Measurements from ENCODE around the gene TRIM64C. TPM values are rescaled to one million over a fixed set of nuclear protein-coding genes. Genes with fewer than 3 reads are reported as not detected.
"Not testable (repeated sequence)": the region's sequence is repeated elsewhere in the genome, so short reads cannot be mapped to it uniquely, and the experiment has no call there.

The TRIM64C gene, protein sequence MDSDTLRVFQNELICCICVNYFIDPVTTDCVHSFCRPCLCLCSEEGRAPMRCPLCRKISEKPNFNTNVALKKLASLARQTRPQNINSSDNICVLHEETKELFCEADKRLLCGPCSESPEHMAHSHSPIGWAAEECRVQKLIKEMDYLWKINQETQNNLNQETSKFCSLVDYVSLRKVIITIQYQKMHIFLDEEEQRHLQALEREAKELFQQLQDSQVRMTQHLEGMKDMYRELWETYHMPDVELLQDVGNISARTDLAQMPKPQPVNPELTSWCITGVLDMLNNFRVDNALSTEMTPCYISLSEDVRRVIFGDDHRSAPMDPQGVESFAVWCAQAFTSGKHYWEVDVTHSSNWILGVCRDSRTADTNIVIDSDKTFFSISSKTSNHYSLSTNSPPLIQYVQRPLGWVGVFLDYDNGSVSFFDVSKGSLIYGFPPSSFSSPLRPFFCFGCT
- polyA plus RNA-seq (2013, experiment 1 of 2): not detected
- not detected for polyA plus RNA-seq (2013, experiment 2 of 2)

DNA sequence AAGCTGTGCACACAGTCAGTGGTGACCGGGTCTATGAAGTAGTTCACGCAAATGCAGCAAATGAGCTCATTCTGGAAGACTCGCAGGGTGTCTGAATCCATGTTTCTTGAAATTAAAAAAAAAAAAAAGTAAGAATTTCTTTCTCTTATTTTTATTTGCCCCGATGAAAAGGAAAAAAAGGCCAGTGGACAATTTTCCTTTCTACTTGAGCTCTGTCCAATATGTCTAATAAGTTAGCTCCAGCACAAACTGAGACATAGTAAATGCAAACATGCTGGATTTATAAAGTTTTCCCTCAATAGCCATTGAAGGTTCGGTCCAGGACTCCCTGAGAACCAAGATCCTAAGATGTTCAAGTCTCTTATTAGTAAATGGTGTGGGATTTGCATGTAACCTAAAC lies at the start of gene TRIM64C:
TRIM64C (minus strand) TSS at position 101 of the 400 bp plus-strand sequence; CDS start at position 101, 0 bp downstream.
- not testable (repeated sequence) for H2BK15ac ChIP-seq (ENCODE audit: low read depth, poor library complexity, severe bottlenecking); H3K27ac ChIP-seq (ENCODE audit: low read length, poor library complexity, severe bottlenecking); H2AFZ ChIP-seq (ENCODE audit: low read depth, low read length); H3K27me3 ChIP-seq (ENCODE audit: control insufficient read depth in 1 of 2, insufficient read depth in 1 of 2, low read length in 2 of 2); H3K36me3 ChIP-seq (ENCODE audit: control insufficient read depth in 1 of 2, insufficient read depth in 2 of 2, low read depth in 1 of 2, low read length in 2 of 2); H2BK120ac ChIP-seq (ENCODE audit: low read depth, low read length); H3K18ac ChIP-seq (ENCODE audit: low read depth in 1 of 2, low read length in 2 of 2); H2BK12ac ChIP-seq (ENCODE audit: low read length in 2 of 2); H2AK5ac ChIP-seq (ENCODE audit: low read length, severe bottlenecking); H4K8ac ChIP-seq (ENCODE audit: low read length); H3K4ac ChIP-seq (ENCODE audit: low read depth in 1 of 2, low read length in 2 of 2); H4K91ac ChIP-seq (ENCODE audit: low read length); H3K4me2 ChIP-seq (ENCODE audit: low read length, poor library complexity, severe bottlenecking); H3K79me1 ChIP-seq (replicated peaks; ENCODE audit: low read length, poor library complexity, severe bottlenecking); H3K9me3 ChIP-seq (ENCODE audit: control insufficient read depth, low read length); H3K4me1 ChIP-seq (ENCODE audit: control insufficient read depth, insufficient read depth, low read depth, low read length); H3K23ac ChIP-seq (ENCODE audit: low read length in 2 of 2); DNase-seq; H3K14ac ChIP-seq (ENCODE audit: low read length in 2 of 2); H3K9ac ChIP-seq (ENCODE audit: low read length); H2BK5ac ChIP-seq (ENCODE audit: low read depth, low read length, poor library complexity, severe bottlenecking); H3K4me3 ChIP-seq (ENCODE audit: insufficient read depth in 1 of 2, low read depth in 1 of 2, low read length in 2 of 2)
- 71% methylated on average over 1 of the region's 5 CpGs for whole genome bisulfite sequencing

DNA sequence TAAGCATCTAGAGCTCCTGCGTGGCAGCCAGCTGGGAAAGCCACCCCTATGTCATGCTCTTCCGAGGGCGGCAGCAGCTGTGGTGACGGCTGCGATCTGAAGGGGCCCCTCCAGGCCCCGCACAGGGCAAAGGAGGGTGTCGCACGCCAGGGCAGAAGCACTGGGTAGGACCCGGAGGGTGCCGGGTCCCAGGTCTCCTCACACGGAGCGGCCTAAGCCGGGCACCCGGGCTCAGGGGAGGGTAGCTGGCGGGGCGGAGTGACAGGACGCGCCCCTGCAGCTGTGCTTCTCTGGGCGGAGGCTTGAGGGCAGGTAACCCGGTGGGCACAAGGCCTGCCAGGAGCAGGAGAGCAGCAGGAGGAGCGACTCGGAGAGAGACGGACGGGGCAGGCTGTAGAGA lies 43.4 kb upstream of the TRIM64C start:
- 89% methylated on average over 23 of the region's 24 CpGs for WGBS
- H3K27me3 ChIP-seq (ENCODE audit: control insufficient read depth in 1 of 2, insufficient read depth in 1 of 2, low read length in 2 of 2): not testable (repeated sequence)

DNA sequence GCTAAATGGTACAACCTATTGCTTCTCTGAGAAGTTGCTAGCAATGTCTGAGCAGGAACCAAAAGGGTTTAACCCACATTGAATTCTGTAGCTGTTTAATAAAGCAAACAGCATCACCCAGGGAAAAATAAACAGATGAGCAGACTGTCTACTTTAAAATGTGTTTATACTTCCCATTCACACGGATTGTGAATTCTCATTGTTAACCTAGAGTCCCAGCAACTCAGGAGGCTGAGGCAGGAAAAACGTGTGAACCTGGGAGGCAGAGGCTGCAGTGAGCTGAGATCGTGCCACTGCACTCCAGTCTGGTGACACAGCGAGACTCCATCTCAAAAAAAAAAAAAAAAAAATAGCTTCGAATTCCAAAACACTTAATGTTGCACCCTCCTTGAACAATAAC lies 11.0 kb upstream of the TRIM64C start:
- H2BK5ac ChIP-seq (ENCODE audit: low read depth, low read length, poor library complexity, severe bottlenecking); H3K9me3 ChIP-seq (ENCODE audit: control insufficient read depth, low read length); H3K14ac ChIP-seq (ENCODE audit: low read length in 2 of 2); H2AK5ac ChIP-seq (ENCODE audit: low read length, severe bottlenecking); H3K4me1 ChIP-seq (ENCODE audit: control insufficient read depth, insufficient read depth, low read depth, low read length); H3K18ac ChIP-seq (ENCODE audit: low read depth in 1 of 2, low read length in 2 of 2); H3K27me3 ChIP-seq (ENCODE audit: control insufficient read depth in 1 of 2, insufficient read depth in 1 of 2, low read length in 2 of 2); H3K36me3 ChIP-seq (ENCODE audit: control insufficient read depth in 1 of 2, insufficient read depth in 2 of 2, low read depth in 1 of 2, low read length in 2 of 2); H2AFZ ChIP-seq (ENCODE audit: low read depth, low read length); H3K4me2 ChIP-seq (ENCODE audit: low read length, poor library complexity, severe bottlenecking); H3K23ac ChIP-seq (ENCODE audit: low read length in 2 of 2); H3K4me3 ChIP-seq (ENCODE audit: insufficient read depth in 1 of 2, low read depth in 1 of 2, low read length in 2 of 2); H2BK15ac ChIP-seq (ENCODE audit: low read depth, poor library complexity, severe bottlenecking); H4K91ac ChIP-seq (ENCODE audit: low read length); DNase-seq; H3K9ac ChIP-seq (ENCODE audit: low read length); H3K27ac ChIP-seq (ENCODE audit: low read length, poor library complexity, severe bottlenecking); H2BK120ac ChIP-seq (ENCODE audit: low read depth, low read length); H3K4ac ChIP-seq (ENCODE audit: low read depth in 1 of 2, low read length in 2 of 2); H3K79me1 ChIP-seq (replicated peaks; ENCODE audit: low read length, poor library complexity, severe bottlenecking); H2BK12ac ChIP-seq (ENCODE audit: low read length in 2 of 2); H4K8ac ChIP-seq (ENCODE audit: low read length): not testable (repeated sequence)
- 39% methylated on average over 5 of the region's 5 CpGs for WGBS

More for the DNA sequence above, 43.4 kb upstream of the TRIM64C start:
- not testable (repeated sequence) for H2BK5ac ChIP-seq (ENCODE audit: low read depth, low read length, poor library complexity, severe bottlenecking); H3K9me3 ChIP-seq (ENCODE audit: control insufficient read depth, low read length); H3K14ac ChIP-seq (ENCODE audit: low read length in 2 of 2); H2BK15ac ChIP-seq (ENCODE audit: low read depth, poor library complexity, severe bottlenecking); H2BK12ac ChIP-seq (ENCODE audit: low read length in 2 of 2); H3K9ac ChIP-seq (ENCODE audit: low read length); H2AK5ac ChIP-seq (ENCODE audit: low read length, severe bottlenecking); H3K4me3 ChIP-seq (ENCODE audit: insufficient read depth in 1 of 2, low read depth in 1 of 2, low read length in 2 of 2); H3K4me2 ChIP-seq (ENCODE audit: low read length, poor library complexity, severe bottlenecking); DNase-seq; H3K4ac ChIP-seq (ENCODE audit: low read depth in 1 of 2, low read length in 2 of 2); H2AFZ ChIP-seq (ENCODE audit: low read depth, low read length); H3K23ac ChIP-seq (ENCODE audit: low read length in 2 of 2); H3K18ac ChIP-seq (ENCODE audit: low read depth in 1 of 2, low read length in 2 of 2); H3K79me1 ChIP-seq (replicated peaks; ENCODE audit: low read length, poor library complexity, severe bottlenecking); H4K91ac ChIP-seq (ENCODE audit: low read length); H2BK120ac ChIP-seq (ENCODE audit: low read depth, low read length); H3K36me3 ChIP-seq (ENCODE audit: control insufficient read depth in 1 of 2, insufficient read depth in 2 of 2, low read depth in 1 of 2, low read length in 2 of 2); H4K8ac ChIP-seq (ENCODE audit: low read length); H3K4me1 ChIP-seq (ENCODE audit: control insufficient read depth, insufficient read depth, low read depth, low read length); H3K27ac ChIP-seq (ENCODE audit: low read length, poor library complexity, severe bottlenecking)

DNA sequence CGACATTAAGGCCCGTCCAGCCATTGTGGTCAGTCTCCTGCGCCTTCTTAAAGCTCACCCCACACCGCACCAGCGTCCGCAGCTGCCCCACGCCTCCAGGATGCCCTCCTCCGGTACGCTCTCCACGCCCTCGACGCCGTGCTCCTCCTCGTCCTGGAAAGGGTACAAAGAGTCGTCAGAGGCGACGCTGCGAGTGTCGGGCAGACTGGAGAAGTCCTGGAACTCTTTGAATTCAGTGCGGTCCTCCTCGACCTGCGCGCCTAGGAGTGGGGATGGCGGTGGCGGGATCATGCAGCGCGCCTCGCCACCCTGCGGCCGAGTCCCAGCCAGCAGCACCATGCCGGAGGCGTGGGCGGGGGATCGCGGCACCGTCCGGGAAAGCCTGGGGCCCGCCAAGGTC lies 9.1 kb downstream of the TRIM64C start:
- H3K18ac ChIP-seq (ENCODE audit: low read depth in 1 of 2, low read length in 2 of 2); H3K4me3 ChIP-seq (ENCODE audit: insufficient read depth in 1 of 2, low read depth in 1 of 2, low read length in 2 of 2); H3K9ac ChIP-seq (ENCODE audit: low read length); H2BK12ac ChIP-seq (ENCODE audit: low read length in 2 of 2); H2BK120ac ChIP-seq (ENCODE audit: low read depth, low read length); H3K9me3 ChIP-seq (ENCODE audit: control insufficient read depth, low read length); H3K36me3 ChIP-seq (ENCODE audit: control insufficient read depth in 1 of 2, insufficient read depth in 2 of 2, low read depth in 1 of 2, low read length in 2 of 2); H3K4ac ChIP-seq (ENCODE audit: low read depth in 1 of 2, low read length in 2 of 2); H4K91ac ChIP-seq (ENCODE audit: low read length); H2AFZ ChIP-seq (ENCODE audit: low read depth, low read length); H3K27ac ChIP-seq (ENCODE audit: low read length, poor library complexity, severe bottlenecking); DNase-seq; H2BK15ac ChIP-seq (ENCODE audit: low read depth, poor library complexity, severe bottlenecking); H3K23ac ChIP-seq (ENCODE audit: low read length in 2 of 2); H2AK5ac ChIP-seq (ENCODE audit: low read length, severe bottlenecking); H3K79me1 ChIP-seq (replicated peaks; ENCODE audit: low read length, poor library complexity, severe bottlenecking); H2BK5ac ChIP-seq (ENCODE audit: low read depth, low read length, poor library complexity, severe bottlenecking); H3K27me3 ChIP-seq (ENCODE audit: control insufficient read depth in 1 of 2, insufficient read depth in 1 of 2, low read length in 2 of 2); H3K4me1 ChIP-seq (ENCODE audit: control insufficient read depth, insufficient read depth, low read depth, low read length); H3K4me2 ChIP-seq (ENCODE audit: low read length, poor library complexity, severe bottlenecking); H4K8ac ChIP-seq (ENCODE audit: low read length); H3K14ac ChIP-seq (ENCODE audit: low read length in 2 of 2): not testable (repeated sequence)
- 90% methylated on average over 18 of the region's 38 CpGs for WGBS

All from mesenchymal stem cell (in vitro differentiated cells and primary cell).